ENCODE results near the gene RARB.

Gene RARB

DNA sequence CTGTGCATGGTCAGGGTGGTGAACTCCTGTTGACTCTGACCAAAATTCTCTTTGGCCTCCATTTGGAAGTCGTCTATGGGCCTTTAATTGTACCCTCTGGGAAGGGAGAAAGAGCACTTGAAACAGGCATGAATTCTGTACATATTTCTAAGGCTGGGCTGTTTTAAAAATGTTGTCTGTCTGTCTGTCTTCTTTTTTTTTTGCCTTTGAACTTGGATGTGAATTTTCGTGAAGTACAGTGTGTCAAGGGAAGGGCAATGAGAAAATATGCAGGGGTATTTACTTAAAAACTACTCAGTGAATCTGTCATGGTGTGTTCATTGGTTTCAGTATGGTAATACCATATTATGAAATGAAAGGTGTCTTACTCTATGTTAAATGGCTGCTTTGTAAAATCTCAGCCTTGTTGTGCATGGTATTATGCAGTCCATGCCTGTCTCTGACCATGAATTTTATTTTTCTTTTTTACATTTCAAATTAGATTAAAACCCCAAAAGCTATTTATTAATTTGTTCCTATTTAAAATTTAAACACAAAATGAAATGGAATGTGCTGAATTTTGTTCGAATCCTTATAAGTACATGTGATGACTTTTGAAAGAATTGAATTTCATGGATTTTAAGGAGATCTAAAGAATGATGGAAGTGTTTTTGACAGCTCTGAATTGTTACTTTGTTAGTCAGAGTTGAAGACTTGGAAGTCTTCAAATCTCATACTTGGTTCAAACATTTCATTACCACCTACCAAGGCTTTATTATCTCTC is 51.1 kb downstream of the RARB start:
- no peaks in the 10 kb centered on the region for H3K9me3 ChIP-seq (ENCODE audit: control insufficient read depth, insufficient read depth, low read depth, low read length)
- H3K36me3 ChIP-seq (ENCODE audit: control insufficient read depth in 2 of 2, insufficient read depth in 1 of 2, low read length in 2 of 2), result no peaks in the 10 kb centered on the region
- H3K27ac ChIP-seq (ENCODE audit: extremely low read depth, low read depth, low read length), result no peak overlapping the region
- no peak for TF ChIP-seq ZFP41 (tag by site-specific recombination; IDR thresholded peaks at IDR 0.05; ENCODE audit: borderline replicate concordance)
- no peak for TF ChIP-seq ZNF155 (tag by site-specific recombination; IDR thresholded peaks at IDR 0.05)
- no peak for TF ChIP-seq TRIM28 (IDR thresholded peaks at IDR 0.05; ENCODE audit: borderline replicate concordance, low read length)
- no peak for TF ChIP-seq ZNF510 (tag by site-specific recombination; IDR thresholded peaks at IDR 0.05; ENCODE audit: insufficient replicate concordance)
- TF ChIP-seq BCL11A (tag by site-specific recombination; IDR thresholded peaks at IDR 0.05; ENCODE audit: low read depth), result no peak
- TF ChIP-seq, protein P1, sequence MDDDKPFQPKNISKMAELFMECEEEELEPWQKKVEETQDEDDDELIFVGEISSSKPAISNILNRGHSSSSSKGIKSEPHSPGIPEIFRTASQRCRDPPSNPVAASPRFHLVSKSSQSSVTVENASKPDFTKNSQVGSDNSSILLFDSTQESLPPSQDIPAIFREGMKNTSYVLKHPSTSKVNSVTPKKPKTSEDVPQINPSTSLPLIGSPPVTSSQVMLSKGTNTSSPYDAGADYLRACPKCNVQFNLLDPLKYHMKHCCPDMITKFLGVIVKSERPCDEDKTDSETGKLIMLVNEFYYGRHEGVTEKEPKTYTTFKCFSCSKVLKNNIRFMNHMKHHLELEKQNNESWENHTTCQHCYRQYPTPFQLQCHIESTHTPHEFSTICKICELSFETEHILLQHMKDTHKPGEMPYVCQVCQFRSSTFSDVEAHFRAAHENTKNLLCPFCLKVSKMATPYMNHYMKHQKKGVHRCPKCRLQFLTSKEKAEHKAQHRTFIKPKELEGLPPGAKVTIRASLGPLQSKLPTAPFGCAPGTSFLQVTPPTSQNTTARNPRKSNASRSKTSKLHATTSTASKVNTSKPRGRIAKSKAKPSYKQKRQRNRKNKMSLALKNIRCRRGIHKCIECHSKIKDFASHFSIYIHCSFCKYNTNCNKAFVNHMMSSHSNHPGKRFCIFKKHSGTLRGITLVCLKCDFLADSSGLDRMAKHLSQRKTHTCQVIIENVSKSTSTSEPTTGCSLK (tag by site-specific recombination; IDR thresholded peaks at IDR 0.05), result no peak
- TF ChIP-seq, protein P2, sequence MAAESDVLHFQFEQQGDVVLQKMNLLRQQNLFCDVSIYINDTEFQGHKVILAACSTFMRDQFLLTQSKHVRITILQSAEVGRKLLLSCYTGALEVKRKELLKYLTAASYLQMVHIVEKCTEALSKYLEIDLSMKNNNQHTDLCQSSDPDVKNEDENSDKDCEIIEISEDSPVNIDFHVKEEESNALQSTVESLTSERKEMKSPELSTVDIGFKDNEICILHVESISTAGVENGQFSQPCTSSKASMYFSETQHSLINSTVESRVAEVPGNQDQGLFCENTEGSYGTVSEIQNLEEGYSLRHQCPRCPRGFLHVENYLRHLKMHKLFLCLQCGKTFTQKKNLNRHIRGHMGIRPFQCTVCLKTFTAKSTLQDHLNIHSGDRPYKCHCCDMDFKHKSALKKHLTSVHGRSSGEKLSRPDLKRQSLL (tag by site-specific recombination; IDR thresholded peaks at IDR 0.05), result no peak
- TF ChIP-seq SP2 (tag by site-specific recombination; IDR thresholded peaks at IDR 0.05), result no peak
- no peak for TF ChIP-seq BCL11B (tag by site-specific recombination; IDR thresholded peaks at IDR 0.05; ENCODE audit: low read depth)
- TF ChIP-seq ZNF248 (tag by site-specific recombination; IDR thresholded peaks at IDR 0.05), result no peak
- TF ChIP-seq, protein P3, sequence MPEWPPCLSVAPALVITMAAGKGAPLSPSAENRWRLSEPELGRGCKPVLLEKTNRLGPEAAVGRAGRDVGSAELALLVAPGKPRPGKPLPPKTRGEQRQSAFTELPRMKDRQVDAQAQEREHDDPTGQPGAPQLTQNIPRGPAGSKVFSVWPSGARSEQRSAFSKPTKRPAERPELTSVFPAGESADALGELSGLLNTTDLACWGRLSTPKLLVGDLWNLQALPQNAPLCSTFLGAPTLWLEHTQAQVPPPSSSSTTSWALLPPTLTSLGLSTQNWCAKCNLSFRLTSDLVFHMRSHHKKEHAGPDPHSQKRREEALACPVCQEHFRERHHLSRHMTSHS (tag by site-specific recombination; IDR thresholded peaks at IDR 0.05), result no peak
- TF ChIP-seq ZNF274 (IDR thresholded peaks at IDR 0.05; ENCODE audit: low read length), result no peak
- TF ChIP-seq ZNF274 (tag by site-specific recombination; IDR thresholded peaks at IDR 0.05; ENCODE audit: borderline replicate concordance), result no peak
- TF ChIP-seq ZNF394 (tag by site-specific recombination; IDR thresholded peaks at IDR 0.05; ENCODE audit: borderline replicate concordance), result no peak
- no peak for TF ChIP-seq ZNF24 (tag by site-specific recombination; IDR thresholded peaks at IDR 0.05)
- no peak for TF ChIP-seq ZNF426 (tag by site-specific recombination; IDR thresholded peaks at IDR 0.05)
- TF ChIP-seq KLF16 (tag by site-specific recombination; IDR thresholded peaks at IDR 0.05), result no peak
- CTCF ChIA-PET, result interaction anchor here (0.7 kb wide), 1 partner anchor 14 kb away, joined by 3 read pairs; no protein-coding TSS in a partner anchor
- H3K4me1 ChIP-seq (ENCODE audit: control insufficient read depth, insufficient read depth, low read length), result peaks cover 2% of the 10 kb centered on the region; the same call in 1 of the 2 replicates
- POLR2A ChIA-PET, result no interaction called here
- H3K4me3 ChIP-seq (ENCODE audit: low read depth, low read length), result no peak overlapping the region

DNA sequence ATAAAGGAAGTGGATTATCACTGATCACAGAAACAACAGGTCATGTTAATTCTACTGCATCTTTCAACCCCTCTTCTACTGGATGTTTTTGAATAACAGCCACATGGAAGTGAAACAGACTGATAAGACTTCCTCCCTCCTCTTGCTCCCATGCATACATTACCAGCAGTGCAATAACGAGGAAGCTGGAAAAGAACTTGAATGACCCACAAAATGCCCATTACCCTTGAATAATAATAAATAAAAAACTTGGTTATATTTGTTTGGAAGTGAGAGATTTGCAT is 51.6 kb downstream of the RARB start:
- no peak overlapping the region for H3K4me3 ChIP-seq (ENCODE audit: low read depth, low read length)
- no peaks in the 10 kb centered on the region for H3K9me3 ChIP-seq (ENCODE audit: control insufficient read depth, insufficient read depth, low read depth, low read length)
- no peaks in the 10 kb centered on the region for H3K36me3 ChIP-seq (ENCODE audit: control insufficient read depth in 2 of 2, insufficient read depth in 1 of 2, low read length in 2 of 2)
- CTCF ChIA-PET, result no interaction called here
- no peak overlapping the region for H3K27ac ChIP-seq (ENCODE audit: extremely low read depth, low read depth, low read length)
- H3K4me1 ChIP-seq (ENCODE audit: control insufficient read depth, insufficient read depth, low read length), result peaks cover 2% of the 10 kb centered on the region; the same call in 1 of the 2 replicates
- POLR2A ChIA-PET, result no interaction called here
- TF ChIP-seq, protein P4, sequence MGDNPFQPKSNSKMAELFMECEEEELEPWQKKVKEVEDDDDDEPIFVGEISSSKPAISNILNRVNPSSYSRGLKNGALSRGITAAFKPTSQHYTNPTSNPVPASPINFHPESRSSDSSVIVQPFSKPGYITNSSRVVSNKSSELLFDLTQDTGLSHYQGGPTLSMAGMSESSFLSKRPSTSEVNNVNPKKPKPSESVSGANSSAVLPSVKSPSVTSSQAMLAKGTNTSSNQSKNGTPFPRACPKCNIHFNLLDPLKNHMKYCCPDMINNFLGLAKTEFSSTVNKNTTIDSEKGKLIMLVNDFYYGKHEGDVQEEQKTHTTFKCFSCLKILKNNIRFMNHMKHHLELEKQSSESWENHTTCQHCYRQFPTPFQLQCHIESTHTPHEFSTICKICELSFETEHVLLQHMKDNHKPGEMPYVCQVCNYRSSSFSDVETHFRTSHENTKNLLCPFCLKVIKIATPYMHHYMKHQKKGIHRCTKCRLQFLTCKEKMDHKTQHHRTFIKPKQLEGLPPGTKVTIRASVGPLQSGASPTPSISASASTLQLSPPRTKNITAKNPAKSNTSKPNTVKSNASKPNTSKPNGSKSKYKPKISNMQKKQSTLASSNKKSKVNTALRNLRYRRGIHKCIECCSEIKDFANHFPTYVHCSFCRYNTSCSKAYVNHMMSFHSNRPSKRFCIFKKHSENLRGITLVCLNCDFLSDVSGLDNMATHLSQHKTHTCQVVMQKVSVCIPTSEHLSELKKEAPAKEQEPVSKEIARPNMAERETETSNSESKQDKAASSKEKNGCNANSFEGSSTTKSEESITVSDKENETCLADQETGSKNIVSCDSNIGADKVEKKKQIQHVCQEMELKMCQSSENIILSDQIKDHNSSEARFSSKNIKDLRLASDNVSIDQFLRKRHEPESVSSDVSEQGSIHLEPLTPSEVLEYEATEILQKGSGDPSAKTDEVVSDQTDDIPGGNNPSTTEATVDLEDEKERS (tag by site-specific recombination; IDR thresholded peaks at IDR 0.05), result no peak
- TF ChIP-seq ZFP37 (tag by site-specific recombination; IDR thresholded peaks at IDR 0.05) (no peak), PRDM1 (tag by site-specific recombination; IDR thresholded peaks at IDR 0.05) (no peak), ZNF596 (tag by site-specific recombination; IDR thresholded peaks at IDR 0.05) (no peak), ZSCAN30 (tag by site-specific recombination; IDR thresholded peaks at IDR 0.05) (no peak), SETDB1 (IDR thresholded peaks at IDR 0.05; ENCODE audit: insufficient read length, low read length) (no peak)
- TF ChIP-seq, protein P5, sequence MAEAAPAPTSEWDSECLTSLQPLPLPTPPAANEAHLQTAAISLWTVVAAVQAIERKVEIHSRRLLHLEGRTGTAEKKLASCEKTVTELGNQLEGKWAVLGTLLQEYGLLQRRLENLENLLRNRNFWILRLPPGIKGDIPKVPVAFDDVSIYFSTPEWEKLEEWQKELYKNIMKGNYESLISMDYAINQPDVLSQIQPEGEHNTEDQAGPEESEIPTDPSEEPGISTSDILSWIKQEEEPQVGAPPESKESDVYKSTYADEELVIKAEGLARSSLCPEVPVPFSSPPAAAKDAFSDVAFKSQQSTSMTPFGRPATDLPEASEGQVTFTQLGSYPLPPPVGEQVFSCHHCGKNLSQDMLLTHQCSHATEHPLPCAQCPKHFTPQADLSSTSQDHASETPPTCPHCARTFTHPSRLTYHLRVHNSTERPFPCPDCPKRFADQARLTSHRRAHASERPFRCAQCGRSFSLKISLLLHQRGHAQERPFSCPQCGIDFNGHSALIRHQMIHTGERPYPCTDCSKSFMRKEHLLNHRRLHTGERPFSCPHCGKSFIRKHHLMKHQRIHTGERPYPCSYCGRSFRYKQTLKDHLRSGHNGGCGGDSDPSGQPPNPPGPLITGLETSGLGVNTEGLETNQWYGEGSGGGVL (tag by site-specific recombination; IDR thresholded peaks at IDR 0.05), result no peak
